ENCODE results near the gene C1RL.
A peak's percentile ranks its signal among the peaks of the same experiment; 100 is the strongest.

C1RL gene

DNA sequence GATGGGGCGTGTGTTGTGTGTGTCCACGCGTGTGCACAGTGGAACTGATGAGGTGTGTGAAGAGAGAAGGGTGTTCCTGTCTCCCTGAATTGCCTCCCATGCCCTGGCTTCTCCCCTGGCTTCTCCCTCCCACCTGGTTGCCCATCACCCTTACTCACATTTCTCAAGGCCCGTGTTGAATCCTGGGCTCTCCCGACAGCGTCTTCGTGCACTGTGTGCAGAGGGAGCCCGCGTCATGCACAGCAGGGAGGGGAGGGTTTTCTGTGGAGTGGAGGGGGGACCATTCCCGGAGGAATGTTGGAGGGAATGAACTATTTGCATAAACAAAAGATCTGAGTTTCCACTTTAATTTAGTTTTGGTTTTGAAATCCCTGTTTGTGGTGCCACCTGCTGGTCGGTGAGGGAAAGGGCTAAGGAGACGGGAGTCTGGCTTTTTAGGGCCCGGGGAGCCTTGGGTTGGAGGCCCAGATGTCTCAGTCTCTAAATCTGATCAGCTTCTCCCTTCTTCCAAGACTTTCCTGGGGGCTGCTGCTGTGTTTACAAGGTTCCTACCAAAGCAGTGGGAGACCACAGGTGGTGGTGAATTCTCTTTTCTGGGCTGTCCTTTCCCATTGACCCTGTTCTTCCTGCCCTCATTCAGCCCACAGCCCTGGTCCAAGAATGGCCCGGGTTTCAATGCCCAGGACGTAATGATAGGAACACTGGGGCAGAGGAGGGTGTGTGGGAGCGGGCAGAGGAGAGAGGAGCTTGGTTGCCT, 16.6 kb downstream of the C1RL start, which contains the start of gene C1R:
TSS of gene C1R (minus strand) at position 217 of the 757 bp plus-strand sequence. CDS start at position 160, 57 bp downstream.
- H3K4me2 ChIP-seq (ENCODE audit: low read depth, low read length), result peak within 1 kb of the TSS; percentile 93
- H3K9ac ChIP-seq (ENCODE audit: low read length), result peak within 1 kb of the TSS; percentile 58; the same call in 1 of the 2 replicates
- H3K79me2 ChIP-seq (ENCODE audit: low read length), result no peaks in the 10 kb centered on the region
- no peaks in the 10 kb centered on the region for H3K36me3 ChIP-seq (replicated peaks; ENCODE audit: insufficient read depth, low read length)
- no peaks in the 10 kb centered on the region for H3K9me2 ChIP-seq (replicated peaks; ENCODE audit: insufficient read depth, low read length)
- H3K27me3 ChIP-seq (replicated peaks; ENCODE audit: insufficient read depth, low read length), result no peaks in the 10 kb centered on the region
- peak within 1 kb of the TSS; percentile 99 for H2AFZ ChIP-seq (ENCODE audit: low read length)
- no peaks in the 10 kb centered on the region for H4K20me1 ChIP-seq (ENCODE audit: insufficient read depth, low read length)
- no peaks in the 10 kb centered on the region for H3F3A ChIP-seq (ENCODE audit: insufficient read depth, low read length)
- no peak within 1 kb of the TSS for H3K27ac ChIP-seq (ENCODE audit: low read length)
- peak within 1 kb of the TSS; percentile 76 for H3K4me3 ChIP-seq (ENCODE audit: low read length)
- no peak for TF ChIP-seq EZH2 (optimal IDR thresholded peaks at IDR 0.05; ENCODE audit: low read depth, low read length)
- TF ChIP-seq, protein P1, sequence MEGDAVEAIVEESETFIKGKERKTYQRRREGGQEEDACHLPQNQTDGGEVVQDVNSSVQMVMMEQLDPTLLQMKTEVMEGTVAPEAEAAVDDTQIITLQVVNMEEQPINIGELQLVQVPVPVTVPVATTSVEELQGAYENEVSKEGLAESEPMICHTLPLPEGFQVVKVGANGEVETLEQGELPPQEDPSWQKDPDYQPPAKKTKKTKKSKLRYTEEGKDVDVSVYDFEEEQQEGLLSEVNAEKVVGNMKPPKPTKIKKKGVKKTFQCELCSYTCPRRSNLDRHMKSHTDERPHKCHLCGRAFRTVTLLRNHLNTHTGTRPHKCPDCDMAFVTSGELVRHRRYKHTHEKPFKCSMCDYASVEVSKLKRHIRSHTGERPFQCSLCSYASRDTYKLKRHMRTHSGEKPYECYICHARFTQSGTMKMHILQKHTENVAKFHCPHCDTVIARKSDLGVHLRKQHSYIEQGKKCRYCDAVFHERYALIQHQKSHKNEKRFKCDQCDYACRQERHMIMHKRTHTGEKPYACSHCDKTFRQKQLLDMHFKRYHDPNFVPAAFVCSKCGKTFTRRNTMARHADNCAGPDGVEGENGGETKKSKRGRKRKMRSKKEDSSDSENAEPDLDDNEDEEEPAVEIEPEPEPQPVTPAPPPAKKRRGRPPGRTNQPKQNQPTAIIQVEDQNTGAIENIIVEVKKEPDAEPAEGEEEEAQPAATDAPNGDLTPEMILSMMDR (IDR thresholded peaks at IDR 0.05; ENCODE audit: low read length), result peak; percentile 86
- peaks cover 5% of the 10 kb centered on the region; the same call in 1 of the 2 replicates for H3K4me1 ChIP-seq (ENCODE audit: low read length)
- H3K9me3 ChIP-seq (replicated peaks; ENCODE audit: insufficient read depth, low read length), result no peaks in the 10 kb centered on the region
- DNase-seq, result peak; percentile 59

DNA sequence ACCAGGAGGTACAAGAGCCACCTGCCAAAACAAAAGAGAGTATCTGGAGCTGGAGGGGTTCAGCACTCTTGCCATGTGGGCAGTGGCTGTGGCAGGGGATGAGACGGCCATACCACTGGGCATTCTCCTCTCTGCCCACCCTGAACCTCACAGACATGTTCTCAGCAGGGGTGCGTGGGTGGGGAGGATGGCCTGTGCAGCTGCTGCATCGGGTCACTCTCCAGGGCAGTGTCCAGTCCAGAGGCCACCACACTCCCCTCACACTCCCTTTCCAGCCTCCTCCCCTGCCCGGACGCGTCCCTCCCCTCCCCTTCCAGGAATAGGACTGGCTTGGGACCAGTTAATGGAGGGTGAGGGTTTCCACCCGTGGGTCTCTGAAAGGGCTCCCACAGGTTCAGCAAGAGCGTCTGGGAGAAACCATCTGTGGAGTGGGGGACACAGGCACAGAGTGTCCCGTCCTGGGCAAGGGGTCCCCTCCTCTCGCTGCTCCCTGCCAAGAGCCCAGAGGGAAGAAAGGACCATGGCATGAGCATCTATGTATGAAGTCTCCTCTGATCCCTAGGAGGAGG, 17.3 kb downstream of the C1RL start:
- H2AFZ ChIP-seq (ENCODE audit: low read length), result peak overlapping the region; percentile 99
- TF ChIP-seq, protein P1 (IDR thresholded peaks at IDR 0.05; ENCODE audit: low read length), result no peak
- TF ChIP-seq EZH2 (optimal IDR thresholded peaks at IDR 0.05; ENCODE audit: low read depth, low read length), result no peak
- TF ChIP-seq EZH2phosphoT487 (IDR thresholded peaks at IDR 0.05; ENCODE audit: low read length), result no peak

DNA sequence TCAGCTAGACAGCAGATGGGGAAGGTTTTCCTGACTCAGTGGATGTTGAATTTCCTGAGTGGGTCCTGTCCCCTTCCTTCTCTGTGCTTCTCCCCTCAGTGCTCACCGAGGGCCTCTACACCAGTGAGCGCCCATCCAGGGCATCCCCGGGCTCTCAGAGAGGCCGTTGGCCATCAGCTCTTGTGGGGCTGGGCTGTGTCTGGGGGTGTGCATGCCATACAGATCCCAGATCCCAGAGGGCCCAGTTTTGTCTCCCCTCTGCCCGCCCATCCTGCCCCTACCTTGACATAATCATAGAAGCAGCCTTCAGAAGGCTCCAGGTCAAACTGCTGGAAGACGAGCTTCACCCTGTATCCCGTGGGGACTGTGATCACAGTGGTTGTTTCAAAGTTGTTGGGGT, 17.8 kb downstream of the C1RL start:
- no peak overlapping the region for H3K4me2 ChIP-seq (ENCODE audit: low read depth, low read length)
- TF ChIP-seq, protein P1 (IDR thresholded peaks at IDR 0.05; ENCODE audit: low read length), result no peak
- TF ChIP-seq EZH2phosphoT487 (IDR thresholded peaks at IDR 0.05; ENCODE audit: low read length) (no peak), EZH2 (optimal IDR thresholded peaks at IDR 0.05; ENCODE audit: low read depth, low read length) (no peak)

More for the DNA sequence above, 17.3 kb downstream of the C1RL start:
- Histone ChIP-seq H3K27me3 (replicated peaks; ENCODE audit: insufficient read depth, low read length) (no peaks in the 10 kb centered on the region), H3K9me3 (replicated peaks; ENCODE audit: insufficient read depth, low read length) (no peaks in the 10 kb centered on the region), H3K27ac (ENCODE audit: low read length) (no peak overlapping the region), H3K36me3 (replicated peaks; ENCODE audit: insufficient read depth, low read length) (no peaks in the 10 kb centered on the region), H3K9ac (ENCODE audit: low read length) (peak overlapping the region; percentile 58; the same call in 1 of the 2 replicates), H3F3A (ENCODE audit: insufficient read depth, low read length) (no peaks in the 10 kb centered on the region), H3K4me2 (ENCODE audit: low read depth, low read length) (peak overlapping the region; percentile 93), H3K4me1 (ENCODE audit: low read length) (peaks cover 5% of the 10 kb centered on the region; the same call in 1 of the 2 replicates), H3K4me3 (ENCODE audit: low read length) (peak overlapping the region; percentile 76), H3K79me2 (ENCODE audit: low read length) (no peaks in the 10 kb centered on the region), H4K20me1 (ENCODE audit: insufficient read depth, low read length) (no peaks in the 10 kb centered on the region), H3K9me2 (replicated peaks; ENCODE audit: insufficient read depth, low read length) (no peaks in the 10 kb centered on the region)
- DNase-seq, result no peak

More for the DNA sequence above, 17.8 kb downstream of the C1RL start:
- Histone ChIP-seq H3K27ac (ENCODE audit: low read length) (no peak overlapping the region), H3K79me2 (ENCODE audit: low read length) (no peaks in the 10 kb centered on the region), H3K27me3 (replicated peaks; ENCODE audit: insufficient read depth, low read length) (no peaks in the 10 kb centered on the region), H3K9me2 (replicated peaks; ENCODE audit: insufficient read depth, low read length) (no peaks in the 10 kb centered on the region), H3K4me1 (ENCODE audit: low read length) (peaks cover 5% of the 10 kb centered on the region; the same call in 1 of the 2 replicates), H4K20me1 (ENCODE audit: insufficient read depth, low read length) (no peaks in the 10 kb centered on the region), H3F3A (ENCODE audit: insufficient read depth, low read length) (no peaks in the 10 kb centered on the region), H3K36me3 (replicated peaks; ENCODE audit: insufficient read depth, low read length) (no peaks in the 10 kb centered on the region), H2AFZ (ENCODE audit: low read length) (no peak overlapping the region), H3K4me3 (ENCODE audit: low read length) (no peak overlapping the region), H3K9ac (ENCODE audit: low read length) (no peak overlapping the region), H3K9me3 (replicated peaks; ENCODE audit: insufficient read depth, low read length) (no peaks in the 10 kb centered on the region)
- no peak for DNase-seq

Data from MM.1S (cell line).